Head of caudate nucleus (tissue), 42 donors: ENCODE results near the gene FBXL19.

Experiments
- DNase-seq, 42 donors: peaks; one replicate each; pipeline versions ENCODE4 v3.0.0 to v3.0.0-alpha.2; 2020 to 2021; ENCODE audit warnings: mixed read lengths in 7 of 42
- intact Hi-C: fragments of 100-400 bp; cut with DNase I; formaldehyde crosslinking; loops from one replicate; pipeline ENCODE4 v1.15.0; 2022

FBXL19 gene

DNA sequence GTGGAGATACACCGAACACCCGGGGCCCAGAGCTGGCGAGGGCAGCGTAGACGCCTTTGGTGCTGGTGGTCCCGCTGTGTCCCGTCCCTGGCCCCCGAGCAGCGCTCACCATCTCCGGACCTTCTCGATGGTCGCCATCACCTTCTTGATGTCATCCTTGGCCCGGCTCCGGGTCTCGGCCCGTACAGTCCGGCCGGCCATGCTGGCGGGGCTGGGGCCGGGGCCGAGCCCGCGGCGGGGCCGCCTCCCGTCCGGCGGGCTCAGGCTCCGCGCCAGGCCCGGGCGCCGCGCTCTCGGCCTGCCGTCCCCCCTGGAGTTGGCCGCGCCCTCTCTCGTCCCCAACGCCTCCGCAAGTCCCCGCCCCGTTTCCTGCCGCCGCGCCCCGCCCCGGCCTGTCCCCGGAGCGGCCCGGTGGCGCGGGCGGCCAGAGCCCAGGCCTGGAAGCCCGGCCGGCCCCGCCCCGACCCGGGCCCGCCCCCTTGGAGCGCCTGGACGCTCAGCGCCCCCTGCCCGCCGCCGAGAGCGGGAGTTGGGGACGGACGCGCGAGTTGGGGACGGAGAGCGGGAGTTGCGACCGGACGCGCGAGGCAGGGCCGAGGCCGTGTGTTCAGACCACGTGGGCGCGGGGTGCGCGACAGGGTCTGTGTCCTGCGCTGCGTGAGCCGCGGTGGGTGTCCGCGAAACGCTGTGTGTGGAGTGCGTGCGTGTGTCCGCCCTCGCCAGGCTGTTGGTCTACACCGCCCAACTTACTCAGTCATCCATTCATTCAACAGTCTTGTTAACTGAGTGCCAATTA, 29.4 kb upstream of the FBXL19 start, which contains the start of gene BCL7C:
TSS of gene BCL7C (minus strand) at position 334 of the 796 bp plus-strand sequence. CDS start at position 201, 133 bp downstream.
- DNase-seq = peak; percentile 36 to 94 (median 88)
- intact Hi-C loops = loop anchor here (2.0 kb wide), 1 partner anchor 29 kb away; the partner anchor contains the start of gene FBXL19

DNA sequence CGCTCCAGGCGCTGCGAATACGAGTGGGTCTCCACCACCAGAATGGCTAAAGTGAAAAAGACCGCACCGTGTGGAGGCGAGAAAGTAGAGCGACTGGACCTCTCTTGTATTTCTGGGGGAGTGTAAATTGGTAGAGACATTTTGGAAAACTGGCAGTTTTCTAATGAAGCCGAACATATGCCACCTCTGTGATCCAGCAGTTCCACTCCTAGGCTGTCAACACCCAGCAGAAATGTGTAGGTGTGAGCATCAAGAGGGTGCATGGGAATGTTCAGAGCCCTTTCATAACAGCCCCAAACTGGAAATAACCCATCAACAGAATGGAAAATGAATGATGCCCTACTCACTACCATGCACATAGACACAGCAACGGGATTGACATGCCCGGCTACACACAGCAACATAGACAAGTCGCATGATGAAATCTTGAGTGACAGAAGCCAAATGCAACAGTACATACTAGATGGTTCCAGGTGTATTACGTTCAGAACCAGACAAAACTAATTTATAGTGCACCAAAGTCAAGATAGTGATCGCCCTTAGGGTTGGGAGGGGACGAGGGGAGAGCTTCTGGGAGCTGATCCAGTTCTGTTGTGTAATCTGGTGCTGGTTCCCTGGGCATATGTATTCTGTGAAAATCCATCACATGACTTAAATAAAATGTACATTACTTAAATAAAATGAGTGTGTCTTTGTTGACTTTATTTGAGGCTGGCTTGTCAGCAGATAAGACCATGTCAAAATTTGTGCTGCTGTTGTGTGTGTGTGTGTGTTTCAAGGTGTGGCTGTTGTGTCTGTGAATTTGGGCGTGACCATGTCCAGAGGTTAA, 28.6 kb upstream of the FBXL19 start:
- intact Hi-C loops = loop anchor here (2.0 kb wide), 1 partner anchor 28 kb away; the partner anchor contains the start of gene FBXL19
- peak in 21 of 42 donors; percentile 11 to 75 (median 48) for DNase-seq

DNA sequence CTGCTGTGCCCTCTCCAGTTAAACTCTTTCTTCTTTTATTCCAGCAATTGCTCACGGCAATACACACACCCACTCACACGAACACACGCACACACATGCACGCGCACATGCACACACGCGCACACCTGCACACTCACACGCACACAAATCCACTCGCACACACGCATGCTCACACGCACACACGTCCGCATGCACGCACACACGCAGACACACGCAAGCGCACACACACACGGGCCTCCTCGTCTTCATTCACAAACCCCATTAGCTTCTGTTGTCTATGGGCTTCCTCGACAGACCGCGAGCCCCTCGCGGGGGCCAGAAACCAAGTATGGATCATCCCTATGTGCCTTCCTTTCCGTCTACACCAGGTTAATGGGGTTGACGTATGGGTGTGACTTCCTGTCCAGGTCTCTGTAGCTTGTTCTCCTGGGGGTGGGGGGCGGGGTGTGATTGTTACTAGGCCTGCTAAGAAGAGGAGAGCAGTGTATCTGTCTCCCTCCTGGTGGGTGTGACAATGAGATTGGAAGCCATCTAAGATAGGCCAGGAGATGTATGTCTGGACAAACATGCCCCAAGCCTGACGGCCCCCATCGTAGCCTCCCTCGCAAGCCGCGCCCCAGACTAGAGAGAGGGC, 27.6 kb upstream of the FBXL19 start:
- intact Hi-C loops = loop anchor here (2.0 kb wide), 2 partner anchors 19 to 27 kb away; partner anchors contain the start of gene FBXL19
- DNase-seq = no peak

DNA sequence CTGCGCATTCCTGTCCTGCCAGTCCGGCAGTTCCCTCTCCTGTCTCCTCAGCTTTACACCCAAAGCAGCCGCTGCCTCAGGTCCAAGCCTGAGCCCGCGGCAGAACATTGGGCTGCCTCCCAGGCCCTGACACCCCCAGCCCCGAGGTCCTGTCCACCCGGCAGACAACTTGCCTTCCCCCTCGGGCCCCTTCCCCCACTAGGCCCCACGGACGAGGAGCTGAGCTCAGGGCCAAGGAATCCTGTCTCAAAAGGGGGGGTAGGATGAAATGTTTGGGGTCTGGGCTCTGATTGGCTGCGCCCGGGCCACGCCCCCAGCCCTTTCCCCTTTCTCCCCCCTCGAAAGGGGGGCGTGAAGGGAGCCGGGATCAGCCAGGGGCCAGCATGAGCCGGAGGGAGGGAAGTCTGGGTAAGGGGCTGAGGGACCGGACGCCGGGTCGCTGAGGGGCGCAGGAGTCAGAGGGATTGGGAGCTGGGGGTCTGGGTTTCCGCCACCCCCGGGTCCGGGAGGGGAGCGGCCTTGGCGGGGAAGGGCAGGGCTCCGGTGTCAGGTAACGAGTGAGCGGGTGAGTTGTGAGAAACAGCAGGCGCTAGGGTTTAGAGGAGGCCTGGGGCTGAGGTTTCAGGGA, 27.0 kb upstream of the FBXL19 start, which contains the start of gene CTF1:
TSS of gene CTF1 (plus strand) at position 354 of the 628 bp plus-strand sequence. CDS start at position 384, 30 bp downstream.
- peak; percentile 35 to 86 (median 67) for DNase-seq
- intact Hi-C loops = loop anchor here (2.0 kb wide), 1 partner anchor 20 kb away; no protein-coding TSS in a partner anchor

DNA sequence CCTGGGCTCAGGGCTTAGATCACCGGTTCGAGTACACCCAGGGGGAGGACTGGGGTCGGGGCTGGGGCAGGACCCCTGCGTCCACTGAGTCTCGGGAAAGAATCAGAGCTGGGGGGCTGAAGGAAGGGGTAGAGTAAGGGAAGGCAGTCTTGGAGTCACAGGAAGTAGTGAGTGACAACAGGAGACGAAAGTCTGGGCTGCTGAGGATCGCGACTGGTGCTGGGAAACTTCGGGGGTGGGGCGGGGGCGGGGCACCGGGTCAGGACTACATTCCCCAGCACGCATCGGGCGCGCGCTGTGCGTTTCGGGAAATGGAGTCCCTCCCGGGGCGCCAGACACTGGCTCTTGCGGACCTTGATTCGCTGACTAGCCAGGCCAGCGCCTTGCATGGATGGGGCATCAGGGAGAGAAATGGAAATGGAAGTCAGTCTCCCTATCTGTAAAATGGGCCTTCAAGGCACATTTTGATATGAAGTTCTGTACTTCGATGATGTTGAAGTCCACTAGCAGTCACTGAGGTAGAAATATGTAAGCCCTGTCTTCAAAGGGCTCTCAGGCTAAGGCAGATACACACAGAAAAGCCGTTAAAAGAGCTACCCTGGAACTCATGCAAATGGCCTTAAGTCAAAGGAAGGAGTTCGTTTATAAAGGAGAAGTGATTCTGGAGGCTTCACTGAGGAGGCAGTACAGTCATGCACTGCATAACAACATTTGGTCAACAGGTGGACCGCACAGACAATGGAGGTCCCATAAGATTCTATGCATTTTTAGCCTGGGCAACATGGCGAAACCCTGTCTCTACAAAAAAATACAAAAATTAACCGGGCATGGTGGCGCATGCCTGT, 26.3 kb upstream of the FBXL19 start:
- intact Hi-C loops = loop anchor here (2.0 kb wide), 1 partner anchor 20 kb away; no protein-coding TSS in a partner anchor
- DNase-seq = peak; percentile 87 to 97 (median 92)

DNA sequence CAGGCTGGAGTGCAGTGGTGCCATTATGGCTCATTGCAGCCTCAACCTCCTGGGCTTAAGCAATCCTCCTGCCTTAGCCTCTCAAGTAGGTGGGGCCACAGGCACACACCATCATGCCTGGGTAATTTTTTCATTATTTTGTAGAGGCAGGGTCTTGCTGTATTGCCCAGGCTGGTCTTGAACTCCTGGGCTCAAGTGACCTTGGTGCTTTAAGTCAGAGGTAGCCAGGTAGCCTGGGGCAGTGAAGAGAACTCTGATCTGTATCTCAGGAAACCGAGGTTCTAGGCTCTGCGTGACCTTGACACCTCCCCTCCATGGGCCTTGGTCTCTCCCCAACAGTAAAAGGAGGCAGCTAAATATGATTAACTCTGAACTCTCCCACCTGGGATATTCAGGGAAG, 23.6 kb upstream of the FBXL19 start:
- DNase-seq = no peak
- intact Hi-C loops = no loop called here

DNA sequence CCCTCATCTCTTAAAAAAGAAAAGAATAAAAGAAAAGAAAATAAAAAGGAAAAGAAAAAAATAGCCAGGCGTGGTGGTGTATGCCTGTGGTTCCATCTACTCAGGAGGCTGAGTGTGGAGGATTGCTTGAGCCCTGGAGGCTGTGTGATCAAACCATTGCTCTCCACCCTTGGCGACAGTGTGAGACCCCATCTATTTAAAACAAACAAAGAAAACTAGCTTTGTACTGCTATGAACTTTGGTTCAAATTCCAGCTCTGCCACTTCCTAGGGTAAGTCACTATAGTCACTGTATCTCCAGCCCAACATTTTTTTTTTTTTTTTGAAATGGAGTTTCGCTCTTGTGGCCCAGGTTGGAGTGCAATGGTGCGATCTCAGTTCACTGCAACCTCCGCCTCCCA, 22.8 kb upstream of the FBXL19 start:
- intact Hi-C loops = no loop called here
- DNase-seq = no peak

DNA sequence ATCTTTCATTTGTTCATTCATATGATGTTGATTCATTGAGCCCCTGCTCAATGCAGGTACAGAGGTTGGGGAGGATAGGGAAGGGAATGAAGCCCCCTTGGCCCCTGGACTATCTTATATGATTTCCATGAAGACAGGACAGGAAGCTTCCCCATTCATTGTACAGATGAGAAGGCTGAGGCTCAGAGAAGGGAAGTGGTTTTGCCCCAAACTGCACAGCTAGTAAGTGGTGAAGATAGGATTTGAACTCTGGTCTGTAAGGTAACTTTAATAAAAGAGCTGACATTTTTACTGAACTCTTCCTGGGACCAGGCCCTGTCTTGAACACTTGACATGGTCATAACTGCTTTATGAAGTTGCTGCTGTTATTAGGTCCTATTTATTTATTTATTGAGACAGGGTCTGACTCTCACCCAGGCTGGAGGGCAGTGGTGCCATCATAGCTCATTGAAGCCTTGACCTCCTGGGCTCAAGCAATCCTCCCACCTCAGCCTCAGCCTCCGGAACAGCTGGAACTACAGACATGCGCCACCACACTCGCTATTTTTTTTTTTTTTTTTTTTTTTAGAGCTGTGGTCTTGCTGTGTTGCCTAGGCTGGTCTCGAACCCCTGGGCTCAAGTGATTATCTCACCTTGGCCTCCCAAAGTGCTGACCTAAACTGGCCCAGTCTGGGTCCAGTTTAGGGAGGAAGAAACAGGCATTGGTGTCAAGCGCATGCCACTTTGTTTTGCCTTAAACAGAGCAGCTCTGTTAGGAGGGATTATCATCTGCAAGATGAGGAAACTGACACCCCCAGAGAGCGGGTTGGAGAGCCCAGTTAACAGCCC, 22.0 kb upstream of the FBXL19 start:
- no peak for DNase-seq
- intact Hi-C loops = no loop called here

DNA sequence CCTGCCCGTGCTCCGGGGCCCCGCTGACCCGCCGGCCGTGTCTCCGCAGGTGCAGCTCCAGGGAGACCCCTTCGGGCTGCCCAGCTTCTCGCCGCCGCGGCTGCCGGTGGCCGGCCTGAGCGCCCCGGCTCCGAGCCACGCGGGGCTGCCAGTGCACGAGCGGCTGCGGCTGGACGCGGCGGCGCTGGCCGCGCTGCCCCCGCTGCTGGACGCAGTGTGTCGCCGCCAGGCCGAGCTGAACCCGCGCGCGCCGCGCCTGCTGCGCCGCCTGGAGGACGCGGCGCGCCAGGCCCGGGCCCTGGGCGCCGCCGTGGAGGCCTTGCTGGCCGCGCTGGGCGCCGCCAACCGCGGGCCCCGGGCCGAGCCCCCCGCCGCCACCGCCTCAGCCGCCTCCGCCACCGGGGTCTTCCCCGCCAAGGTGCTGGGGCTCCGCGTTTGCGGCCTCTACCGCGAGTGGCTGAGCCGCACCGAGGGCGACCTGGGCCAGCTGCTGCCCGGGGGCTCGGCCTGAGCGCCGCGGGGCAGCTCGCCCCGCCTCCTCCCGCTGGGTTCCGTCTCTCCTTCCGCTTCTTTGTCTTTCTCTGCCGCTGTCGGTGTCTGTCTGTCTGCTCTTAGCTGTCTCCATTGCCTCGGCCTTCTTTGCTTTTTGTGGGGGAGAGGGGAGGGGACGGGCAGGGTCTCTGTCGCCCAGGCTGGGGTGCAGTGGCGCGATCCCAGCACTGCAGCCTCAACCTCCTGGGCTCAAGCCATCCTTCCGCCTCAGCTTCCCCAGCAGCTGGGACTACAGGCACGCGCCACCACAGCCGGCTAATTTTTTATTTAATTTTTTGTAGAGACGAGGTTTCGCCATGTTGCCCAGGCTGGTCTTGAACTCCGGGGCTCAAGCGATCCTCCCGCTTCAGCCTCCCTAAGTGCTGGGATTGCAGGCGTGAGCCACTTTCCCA, 21.1 kb upstream of the FBXL19 start:
- peak in 39 of 42 donors; percentile 39 to 83 (median 69) for DNase-seq
- intact Hi-C loops = no loop called here

DNA sequence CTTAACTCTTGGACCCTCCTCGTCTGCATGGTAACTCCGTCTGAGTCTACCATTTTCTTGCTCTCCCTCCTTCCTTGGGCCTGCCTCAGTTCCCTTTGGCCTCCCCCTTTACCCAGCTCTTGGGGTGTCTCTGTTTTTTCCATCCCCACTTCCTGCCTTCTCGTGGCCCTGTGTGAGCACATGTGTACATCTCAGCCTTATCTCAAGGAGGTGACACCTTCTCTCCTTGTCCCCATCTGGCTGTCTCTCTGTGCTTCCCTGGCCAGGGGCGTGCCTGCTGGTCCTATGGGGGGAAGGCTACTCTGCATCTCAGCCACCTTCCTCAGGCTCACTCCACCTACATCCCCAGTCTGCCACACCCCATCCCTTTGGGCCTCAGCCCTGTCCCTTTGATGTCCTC, 20.4 kb upstream of the FBXL19 start:
- intact Hi-C loops = no loop called here
- DNase-seq = no peak

DNA sequence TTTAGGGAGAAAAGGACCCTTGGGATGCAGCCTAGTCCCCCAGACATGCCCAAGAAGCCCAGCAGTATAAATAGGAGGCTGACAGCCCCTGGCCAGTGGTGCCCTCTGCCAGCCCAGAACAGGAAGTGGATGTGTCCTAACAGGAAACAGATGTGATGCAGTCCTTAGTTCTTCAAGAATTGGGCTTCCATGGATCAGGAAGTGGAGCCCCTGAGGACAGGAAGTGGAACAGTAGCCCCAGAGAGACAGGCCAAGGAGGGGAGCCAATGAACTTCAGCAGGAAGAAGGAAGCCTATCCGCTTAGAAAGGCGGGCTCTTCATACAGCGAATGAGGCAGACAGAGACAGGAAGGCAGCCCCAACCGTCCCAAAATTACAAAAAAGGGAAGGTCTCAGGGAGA, 19.8 kb upstream of the FBXL19 start:
- intact Hi-C loops = no loop called here
- peak in 14 of 42 donors; percentile 13 to 61 (median 38) for DNase-seq

DNA sequence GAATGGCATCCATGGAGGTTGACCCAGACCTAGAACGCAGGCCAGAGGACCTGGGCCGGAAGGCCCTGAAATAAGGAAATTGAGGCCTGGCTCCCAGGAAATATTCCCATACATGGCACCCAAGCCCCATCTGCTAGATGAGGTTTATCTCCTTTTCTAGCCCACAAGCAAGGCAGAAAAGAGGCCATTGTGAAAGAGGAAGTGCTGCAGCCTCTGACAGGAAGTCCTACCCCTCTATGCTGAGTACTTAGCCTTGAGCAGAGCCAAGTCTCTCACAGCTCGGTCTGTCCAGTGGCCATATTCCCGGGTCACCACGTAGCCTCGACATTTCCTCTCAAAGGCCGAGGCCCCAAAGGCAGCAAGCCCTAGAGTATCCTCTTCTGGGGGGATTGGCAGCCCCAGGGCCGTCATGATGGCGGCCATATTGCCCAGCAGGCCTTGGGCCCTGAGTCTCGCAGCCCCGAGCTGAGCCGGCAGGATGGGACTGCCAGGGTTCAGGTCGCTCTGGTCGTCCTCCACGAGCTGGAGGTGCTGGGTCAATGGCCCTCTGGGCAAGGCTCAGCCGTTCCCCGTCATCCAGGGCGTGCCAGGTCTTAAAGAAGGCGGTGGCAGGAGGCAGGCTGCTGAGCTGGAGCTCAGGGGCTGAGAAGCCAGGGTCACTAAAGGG, 19.1 kb upstream of the FBXL19 start:
- no peak for DNase-seq
- intact Hi-C loops = no loop called here

DNA sequence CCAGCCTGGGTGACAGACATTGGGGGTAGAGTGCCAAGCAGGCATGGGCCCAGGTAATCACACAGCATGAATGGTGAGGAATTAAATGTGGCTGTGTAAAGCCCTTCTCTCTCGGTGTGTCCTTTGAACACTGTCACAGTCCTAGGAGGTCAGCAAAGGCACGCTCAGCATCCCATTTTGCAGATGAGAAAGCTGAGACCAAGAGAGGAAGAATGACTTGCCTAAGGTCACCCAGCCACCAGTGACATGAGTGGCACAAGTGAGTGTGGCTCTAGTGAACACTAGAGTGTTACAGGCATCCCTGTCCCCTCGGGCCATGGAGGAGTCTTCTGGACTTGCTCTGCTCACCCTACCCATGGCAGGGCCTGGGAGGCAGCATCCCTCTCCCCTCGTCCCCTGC, 16.3 kb upstream of the FBXL19 start:
- no peak for DNase-seq
- intact Hi-C loops = no loop called here

DNA sequence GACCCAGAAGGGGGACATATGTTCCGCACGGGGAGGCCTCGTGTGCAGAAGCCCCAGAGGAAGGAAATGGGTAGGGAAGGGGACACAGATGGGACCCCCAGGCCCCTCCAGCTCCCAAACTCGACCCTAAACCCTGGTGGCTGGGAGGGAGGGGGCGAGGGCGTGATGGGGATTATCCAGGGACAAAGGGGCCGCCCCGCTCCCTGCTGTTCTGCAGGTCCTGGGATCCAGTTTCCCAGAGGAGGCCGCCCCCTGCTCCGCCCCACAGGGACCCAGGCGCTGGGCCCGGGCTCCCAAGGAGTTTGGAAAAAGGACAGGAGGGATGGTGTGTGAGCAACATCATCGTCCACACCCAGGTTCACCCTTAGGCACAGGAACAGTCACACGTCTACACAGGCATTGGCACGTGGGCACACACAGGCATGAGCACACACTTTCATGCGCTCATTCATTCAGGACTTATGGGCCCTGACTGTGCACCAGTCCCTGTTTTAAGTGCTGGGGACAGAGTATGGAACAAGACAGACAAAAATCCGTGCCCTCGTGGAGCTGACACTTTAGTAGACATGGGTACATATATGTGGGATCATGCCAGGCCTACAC, 12.8 kb upstream of the FBXL19 start:
- intact Hi-C loops = loop anchor here (10.0 kb wide), 1 partner anchor 66 kb away; no protein-coding TSS in a partner anchor
- DNase-seq = no peak
